ENCODE data around the gene ATP6V1G3.

DNA sequence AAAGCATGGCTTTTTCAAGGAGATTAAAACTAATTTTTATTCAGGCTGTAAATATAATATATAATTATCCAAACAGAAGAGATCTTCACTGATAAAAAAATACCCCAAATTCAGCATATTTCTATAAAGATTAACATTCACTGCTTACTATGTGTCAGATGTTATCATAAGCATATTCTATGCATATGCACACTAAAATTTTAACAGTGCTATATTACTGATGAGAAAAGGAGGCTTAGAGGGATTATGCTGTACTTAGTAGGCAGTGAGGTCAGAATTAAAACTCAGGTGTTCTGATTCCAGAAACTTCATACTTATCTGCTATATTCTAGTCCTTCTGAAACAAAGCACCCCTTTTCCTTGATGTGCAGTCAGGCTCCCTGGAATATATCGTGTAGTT lies 33.8 kb upstream of the ATP6V1G3 start:
- TF ChIP-seq, protein P1, sequence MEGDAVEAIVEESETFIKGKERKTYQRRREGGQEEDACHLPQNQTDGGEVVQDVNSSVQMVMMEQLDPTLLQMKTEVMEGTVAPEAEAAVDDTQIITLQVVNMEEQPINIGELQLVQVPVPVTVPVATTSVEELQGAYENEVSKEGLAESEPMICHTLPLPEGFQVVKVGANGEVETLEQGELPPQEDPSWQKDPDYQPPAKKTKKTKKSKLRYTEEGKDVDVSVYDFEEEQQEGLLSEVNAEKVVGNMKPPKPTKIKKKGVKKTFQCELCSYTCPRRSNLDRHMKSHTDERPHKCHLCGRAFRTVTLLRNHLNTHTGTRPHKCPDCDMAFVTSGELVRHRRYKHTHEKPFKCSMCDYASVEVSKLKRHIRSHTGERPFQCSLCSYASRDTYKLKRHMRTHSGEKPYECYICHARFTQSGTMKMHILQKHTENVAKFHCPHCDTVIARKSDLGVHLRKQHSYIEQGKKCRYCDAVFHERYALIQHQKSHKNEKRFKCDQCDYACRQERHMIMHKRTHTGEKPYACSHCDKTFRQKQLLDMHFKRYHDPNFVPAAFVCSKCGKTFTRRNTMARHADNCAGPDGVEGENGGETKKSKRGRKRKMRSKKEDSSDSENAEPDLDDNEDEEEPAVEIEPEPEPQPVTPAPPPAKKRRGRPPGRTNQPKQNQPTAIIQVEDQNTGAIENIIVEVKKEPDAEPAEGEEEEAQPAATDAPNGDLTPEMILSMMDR (IDR thresholded peaks at IDR 0.05; ENCODE audit: insufficient read depth, low read length, poor library complexity, severe bottlenecking): no peak
- no peak for TF ChIP-seq EZH2phosphoT487 (conservative IDR thresholded peaks at IDR 0.05; ENCODE audit: low read length)

All from SU-DHL-6 (cell line).